SIG-M5 treated with dmso at 0.1 percent for 504 hours (cell line): ENCODE measurements around the gene DLG2.

Experiments
- DNase-seq: peaks from one replicate; lab custom pipeline; 2025; ENCODE audit not compliant: unreplicated experiment; lab: John Stamatoyannopoulos, UW

Gene DLG2

DNA sequence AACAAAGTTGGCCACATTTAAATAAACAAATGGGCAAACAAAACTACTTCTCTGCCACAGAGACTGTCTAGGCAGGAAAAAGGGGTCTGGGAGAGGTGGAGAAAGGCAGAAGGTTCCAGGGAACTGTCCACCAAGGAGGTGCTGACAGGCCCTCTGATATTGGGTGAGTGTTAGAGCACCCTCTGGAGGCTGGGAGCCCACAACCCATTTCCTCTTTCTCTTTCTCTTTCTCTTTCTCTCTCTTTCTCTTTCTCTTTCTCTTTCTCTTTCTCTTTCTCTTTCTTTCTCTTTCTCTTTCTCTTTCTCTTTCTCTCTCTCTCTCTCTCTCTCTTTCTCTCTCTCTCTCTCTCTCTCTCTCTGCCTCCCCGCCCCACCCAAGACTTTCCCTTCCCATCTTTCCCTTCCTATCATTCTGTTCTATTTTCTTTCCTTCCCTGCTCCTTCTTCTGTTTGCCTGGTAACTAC, 912.8 kb downstream of the DLG2 start:
- DNase-seq, result peak; percentile 72

- DNase-seq, result no peak
Measured at GRCh38 chr11:84691830-84692229, 935.3 kb downstream of the DLG2 start.

DNA sequence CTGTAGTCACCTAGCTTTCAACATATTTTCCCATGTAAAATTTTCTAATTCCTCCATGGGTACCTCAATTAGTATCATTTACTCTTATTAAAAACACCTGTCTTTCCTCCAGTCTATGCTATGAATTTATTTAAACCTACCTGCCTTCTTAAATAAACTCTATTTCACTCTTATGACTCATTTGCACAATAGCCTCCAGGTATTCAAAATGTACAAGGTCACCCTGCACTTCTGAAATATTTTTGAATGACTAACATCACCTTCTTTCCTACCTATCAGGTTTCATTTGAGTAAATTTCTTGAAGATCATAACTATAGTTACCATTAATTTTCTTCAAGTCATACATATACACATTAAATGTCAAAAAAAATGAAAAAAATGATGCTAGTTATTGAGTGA, 939.7 kb downstream of the DLG2 start:
- peak; percentile 28 for DNase-seq

DNA sequence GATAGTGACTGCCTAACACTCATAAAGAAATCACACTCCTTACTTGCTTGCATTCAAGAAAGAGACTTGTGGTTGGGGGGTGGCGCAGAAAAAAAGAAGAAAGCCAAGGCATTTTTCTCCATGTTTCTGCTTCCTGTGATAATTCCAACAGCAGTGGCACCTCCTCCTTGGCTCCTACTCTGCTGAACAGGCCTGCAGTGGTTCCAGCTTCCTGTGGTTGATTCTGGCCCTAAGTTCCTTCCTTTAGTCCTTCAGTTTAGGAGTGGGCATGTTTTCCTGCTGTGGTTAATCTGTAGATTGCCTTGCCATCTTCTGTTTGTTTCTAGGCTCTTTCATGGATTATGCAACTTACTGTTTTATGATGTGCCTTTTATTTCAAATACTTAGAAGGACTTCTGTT, 940.4 kb downstream of the DLG2 start:
- DNase-seq, result no peak

DNA sequence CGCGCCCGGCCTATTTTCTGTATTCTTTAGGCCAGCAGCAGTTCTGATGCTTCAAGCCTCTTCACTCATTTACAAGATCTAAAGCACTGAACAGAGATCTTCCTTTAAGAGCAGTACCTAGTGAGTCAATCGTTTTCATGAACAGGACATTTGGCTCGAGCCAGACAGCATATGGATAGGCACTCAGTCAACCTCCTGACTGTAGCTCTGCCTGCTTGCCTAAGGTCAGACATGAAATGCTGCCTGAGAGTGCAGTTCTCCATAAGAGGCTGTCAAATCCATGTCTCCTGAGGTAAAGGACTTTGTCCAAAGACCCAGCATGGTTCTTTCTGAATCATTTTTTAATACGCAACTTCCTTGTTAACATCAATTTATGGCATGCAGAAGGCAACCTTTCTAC, 941.2 kb downstream of the DLG2 start:
- DNase-seq, result no peak

DNA sequence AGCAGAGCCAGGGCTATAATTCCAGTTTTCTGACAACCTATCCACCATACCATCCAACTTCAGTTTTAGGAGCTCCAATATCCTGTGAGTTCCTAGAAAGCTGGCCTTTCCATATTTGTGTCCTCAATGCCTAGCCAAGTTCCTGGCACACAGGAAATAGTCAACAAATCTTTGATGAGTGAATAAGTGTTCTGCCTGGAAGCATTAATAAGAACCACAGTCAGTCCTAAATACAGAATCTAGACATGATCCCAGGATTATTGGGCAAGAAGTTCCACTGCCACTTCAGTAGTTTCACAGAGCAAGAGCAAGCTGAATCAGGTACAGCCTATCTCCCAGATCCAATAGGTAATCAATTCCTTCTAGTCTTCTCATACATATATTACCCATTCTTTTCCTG, 942.0 kb downstream of the DLG2 start:
- no peak for DNase-seq

DNA sequence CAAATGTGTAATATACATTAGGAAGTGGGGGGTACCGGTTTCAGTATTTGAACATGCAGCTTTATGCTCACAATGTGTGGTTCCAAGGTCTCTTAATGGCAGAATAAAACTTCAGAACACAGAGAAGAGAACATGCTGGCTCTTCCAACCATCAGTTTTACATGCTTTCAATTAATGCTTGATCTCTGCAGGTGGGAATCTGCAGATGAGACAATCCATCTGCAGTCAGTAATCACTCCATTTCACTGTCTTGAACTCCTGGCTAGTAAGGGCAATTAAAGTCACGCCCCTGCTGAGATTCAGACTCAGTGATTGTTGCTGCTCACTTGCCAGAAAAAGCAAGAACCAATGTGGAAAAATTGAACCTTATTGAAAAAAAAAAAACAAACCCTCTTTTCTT, 945.7 kb downstream of the DLG2 start:
- no peak for DNase-seq

DNA sequence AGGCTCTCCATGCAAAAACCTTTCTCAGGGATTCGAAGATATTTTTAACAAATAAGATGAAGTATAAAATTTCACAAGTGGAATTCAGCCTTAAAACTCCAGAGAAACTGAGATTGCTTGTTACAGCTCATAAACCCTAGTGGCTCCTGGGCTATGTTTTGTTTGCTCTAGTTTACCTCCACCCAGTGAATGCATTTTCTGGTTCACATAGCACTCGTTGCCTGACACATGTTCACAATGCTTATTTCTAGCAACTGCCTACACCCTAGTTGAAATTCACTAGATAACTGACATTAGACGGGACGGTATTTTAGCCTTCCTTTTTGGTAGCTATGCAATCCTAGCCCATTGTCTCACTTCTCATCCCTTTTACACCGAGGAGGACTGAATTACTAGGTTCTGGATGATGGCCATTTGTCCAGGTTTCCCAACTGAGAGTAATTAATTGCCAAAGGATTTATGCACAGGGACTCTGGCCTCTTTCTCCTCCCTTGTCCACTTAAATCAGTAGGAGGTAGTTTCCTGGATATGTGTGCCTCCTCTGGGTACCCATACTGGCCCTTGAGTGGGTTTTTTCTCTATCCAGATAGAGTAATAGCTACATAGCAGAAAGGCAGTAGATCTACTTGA, 951.6 kb downstream of the DLG2 start:
- no peak for DNase-seq

DNA sequence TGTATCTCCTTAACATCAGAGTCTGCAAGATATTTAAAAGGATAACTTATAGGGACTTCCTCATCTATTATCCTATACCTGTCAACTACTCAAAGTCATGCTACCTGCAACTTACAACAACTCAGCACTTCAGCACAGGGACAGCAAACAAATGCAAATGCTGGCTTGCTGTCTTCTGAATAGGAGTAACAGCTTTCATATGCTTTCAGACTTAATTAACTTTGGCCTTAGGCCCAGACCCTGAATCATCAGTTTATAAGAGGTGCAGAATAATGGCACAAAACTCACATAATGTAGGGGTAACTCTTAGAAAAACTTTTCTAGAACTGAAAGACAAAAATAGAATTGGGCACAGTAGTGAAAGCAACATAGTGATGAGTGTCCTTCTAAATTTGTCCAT, 953.4 kb downstream of the DLG2 start:
- DNase-seq, result no peak

- peak; percentile 63 for DNase-seq
Measured at GRCh38 chr11:84671325-84671999, 955.7 kb downstream of the DLG2 start.

DNA sequence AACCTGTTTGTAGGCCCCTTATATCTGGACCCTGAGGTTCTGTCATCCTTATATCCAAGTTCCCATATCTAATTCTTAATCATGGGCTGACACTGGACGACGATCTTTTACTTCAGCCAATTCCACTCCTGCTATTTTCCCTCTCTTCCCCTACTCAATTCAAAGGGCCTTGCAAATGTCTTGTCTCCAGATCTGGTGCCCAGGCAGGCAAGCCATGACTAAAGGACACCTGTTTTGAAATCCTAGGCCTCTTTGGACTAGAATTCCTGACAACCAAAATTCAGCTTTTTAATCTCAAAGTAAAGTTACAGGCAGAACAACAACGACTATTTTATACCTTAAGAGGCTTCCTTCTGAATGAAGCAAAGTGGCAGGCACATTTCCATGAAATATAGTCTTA, 963.4 kb downstream of the DLG2 start:
- DNase-seq, result no peak

- no peak for DNase-seq
Measured at GRCh38 chr11:84660257-84660977, 966.7 kb downstream of the DLG2 start.

GRCh38 chr11:84655712-84656111, 971.4 kb downstream of the DLG2 start:
- DNase-seq, result no peak

- no peak for DNase-seq
Measured at GRCh38 chr11:84648471-84648870, 978.7 kb downstream of the DLG2 start.

DNA sequence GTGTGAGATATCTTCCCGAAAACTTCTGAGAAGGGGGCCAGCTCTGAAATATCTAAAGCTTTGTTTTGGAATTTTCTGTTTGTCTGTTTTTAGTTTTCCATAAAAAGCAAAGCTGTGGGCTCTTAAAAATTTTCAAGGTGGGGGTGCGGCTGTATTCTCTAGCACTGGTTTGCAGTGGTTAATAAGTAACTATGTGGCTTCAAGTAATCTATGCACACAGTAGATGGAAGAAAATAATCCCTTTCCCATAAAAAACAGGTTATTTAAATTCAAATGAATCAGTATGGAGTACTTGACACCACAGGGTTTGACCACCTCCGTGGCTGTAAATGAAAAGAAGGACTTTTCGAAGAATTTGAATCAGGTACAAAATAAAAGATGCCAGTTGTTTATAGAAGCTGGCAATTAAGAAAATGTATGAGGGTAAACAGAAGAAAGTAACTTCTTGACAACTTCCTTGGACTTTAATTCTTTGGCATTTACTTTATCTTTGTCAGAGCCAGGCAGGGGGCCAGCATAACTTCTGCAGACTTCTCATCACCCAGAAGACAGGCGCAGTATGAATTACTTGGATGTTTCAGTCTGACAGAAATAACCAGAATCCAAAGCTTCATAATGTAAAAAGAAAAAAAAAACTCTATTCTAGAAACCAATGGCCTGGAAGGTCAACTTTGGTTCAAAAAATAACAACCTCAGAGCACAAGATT, 981.0 kb downstream of the DLG2 start:
- no peak for DNase-seq

DNA sequence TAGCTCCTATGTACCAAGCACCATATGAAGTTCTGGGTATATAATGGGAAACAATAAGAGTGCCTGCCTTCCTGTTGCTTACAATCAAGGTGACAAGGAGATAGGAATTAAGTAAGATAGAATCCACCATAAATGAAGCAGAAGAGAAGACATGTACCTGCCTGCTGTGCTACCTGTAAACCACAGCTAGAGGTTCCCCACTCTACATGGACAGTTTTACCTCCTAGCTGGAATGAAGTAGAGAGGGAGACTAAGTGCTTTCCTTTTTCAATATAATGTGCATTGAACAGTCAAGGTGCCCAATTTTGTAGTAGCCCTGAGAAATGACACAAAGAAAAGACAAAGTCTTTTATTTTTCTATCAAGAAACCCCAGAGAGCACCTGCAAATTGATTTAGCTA, 984.6 kb downstream of the DLG2 start:
- no peak for DNase-seq

GRCh38 chr11:84634309-84634708, 992.8 kb downstream of the DLG2 start:
- DNase-seq, result no peak

DNA sequence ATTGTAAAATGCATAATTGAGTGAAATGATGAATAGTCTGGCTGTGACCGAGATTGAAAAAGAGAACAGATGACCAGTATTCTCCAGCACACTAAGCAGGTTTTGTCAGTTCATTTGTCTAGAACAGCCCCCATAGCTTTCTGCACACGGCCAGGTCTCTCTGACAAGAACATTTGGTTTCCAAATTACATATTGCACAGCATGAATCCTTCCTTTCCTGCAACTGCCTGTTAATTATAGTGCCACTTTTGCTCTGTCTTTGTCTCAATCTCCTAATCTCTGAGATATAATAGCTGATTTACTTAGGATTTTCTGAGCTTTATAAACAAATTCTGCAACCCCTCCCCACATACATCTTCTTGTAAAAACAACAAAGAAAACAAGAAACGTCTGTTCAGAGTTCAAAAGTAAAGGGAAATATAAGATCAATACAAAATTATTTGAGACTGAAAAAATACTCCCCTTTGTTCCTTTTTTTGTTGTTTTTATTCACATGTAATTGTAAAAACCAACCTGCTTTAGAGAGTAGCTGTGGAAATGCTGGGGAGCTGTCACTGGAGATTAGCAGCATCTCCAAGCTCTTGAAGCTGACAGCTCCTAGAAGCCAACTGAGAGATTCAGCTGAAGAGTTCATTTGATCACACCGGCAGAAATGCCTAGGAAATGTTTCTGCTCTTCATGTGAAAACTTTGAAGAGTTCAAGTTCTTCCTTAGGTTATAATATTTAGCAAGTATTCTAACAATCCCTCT, 998.1 kb downstream of the DLG2 start:
- no peak for DNase-seq

GRCh38 chr11:84626256-84626655, 1000.9 kb downstream of the DLG2 start:
- no peak for DNase-seq

DNA sequence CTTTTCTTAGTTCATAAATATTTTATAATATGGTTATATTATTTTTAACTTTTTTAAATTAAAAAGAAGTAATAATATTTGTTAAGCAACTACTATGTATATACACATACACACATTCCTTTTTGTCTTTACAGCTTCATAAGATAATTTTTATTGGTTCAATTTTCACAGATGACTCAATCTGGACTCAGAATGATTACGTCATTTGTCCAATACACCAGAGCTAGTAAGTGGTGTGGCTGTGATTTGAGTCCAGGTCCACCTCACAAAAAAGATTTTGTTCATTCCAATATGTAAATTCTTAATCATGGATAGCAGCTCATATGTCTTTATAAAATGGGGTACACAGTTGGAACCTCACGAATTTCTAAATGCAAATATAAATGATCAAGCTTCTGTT, 1014.5 kb downstream of the DLG2 start:
- no peak for DNase-seq

DNA sequence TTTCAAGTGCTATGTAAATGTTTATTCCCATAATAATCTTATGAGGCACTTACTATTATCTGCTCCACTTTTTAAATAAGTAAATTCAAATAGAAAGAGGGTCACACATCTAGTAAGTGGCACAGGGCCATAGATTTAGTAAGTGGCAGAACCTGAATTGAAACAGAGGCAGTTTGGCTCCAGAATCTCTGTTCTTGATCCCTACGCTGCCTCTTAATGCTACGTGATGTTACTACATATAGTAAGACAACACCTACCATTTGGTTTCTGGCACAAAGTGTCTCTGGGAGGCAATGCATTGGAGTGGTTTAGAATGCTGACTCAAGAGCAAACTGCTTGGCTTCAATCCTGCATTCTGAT, 1018.3 kb downstream of the DLG2 start:
- no peak for DNase-seq
